Keratinocyte (primary cell): Measurements from ENCODE around the gene SLC25A21. TPM values are rescaled to one million over a fixed set of nuclear protein-coding genes. Genes with fewer than 3 reads are reported as not detected.

ENCODE experiments used
- DNase-seq: peaks from one replicate; pipeline ENCODE4 v3.0.0-alpha.2; 2011; ENCODE audit warnings: low read depth, missing footprints, low spot score
- FAIRE-seq: peaks from 2 replicates; lab custom pipeline; 2011; peaks lifted over from hg19 to GRCh38; lab: Jason Lieb, UNC
- H2AFZ ChIP-seq: 2 replicates; pipeline ENCODE4 v1.6.0; 2012; ENCODE audit warnings: low read length, control low read depth, inconsistent platforms; ENCODE audit not compliant: control insufficient read depth
- H3K27ac ChIP-seq: 2 replicates; pipeline ENCODE4 v1.5.1; 2011; ENCODE audit warnings: low read length; ENCODE audit not compliant: control insufficient read depth, insufficient read depth
- H3K27me3 ChIP-seq: 3 replicates; pipeline ENCODE4 v1.6.0; 2011; ENCODE audit warnings: low read length; ENCODE audit not compliant: control insufficient read depth, insufficient read depth; ENCODE audit errors: extremely low read depth
- H3K36me3 ChIP-seq, 2 experiments: 2 replicates in 1 of 2; 3 replicates in 1 of 2; pipeline ENCODE4 v1.5.1; 2011; ENCODE audit warnings: low read length in 2 of 2, mild to moderate bottlenecking in 1 of 2; ENCODE audit not compliant: control insufficient read depth in 2 of 2, insufficient read depth in 2 of 2; ENCODE audit errors: extremely low read depth in 1 of 2
- H3K4me1 ChIP-seq: 3 replicates; pipeline ENCODE4 v1.5.1; 2011; ENCODE audit warnings: low read length; ENCODE audit not compliant: control insufficient read depth, insufficient read depth; ENCODE audit errors: extremely low read depth
- H3K4me2 ChIP-seq: 3 replicates; pipeline ENCODE4 v1.6.0; 2011; ENCODE audit warnings: low read depth, low read length; ENCODE audit not compliant: control insufficient read depth, insufficient read depth; ENCODE audit errors: extremely low read depth
- H3K4me3 ChIP-seq, 3 experiments: fragments of 200-600 bp in 1 of 3; sonication (generic) in 1 of 3; 2 replicates in 2 of 3; 3 replicates in 1 of 3; pipeline ENCODE4 v1.5.1; 2011 to 2016; ENCODE audit warnings: low read length in 3 of 3, mild to moderate bottlenecking in 3 of 3, control low read depth in 2 of 3, inconsistent platforms in 1 of 3, low read depth in 1 of 3, mixed read lengths in 1 of 3, mixed run types in 1 of 3, moderate library complexity in 1 of 3; ENCODE audit not compliant: control insufficient read depth in 2 of 3, insufficient read depth in 2 of 3; ENCODE audit errors: extremely low read depth in 1 of 3
- H3K79me2 ChIP-seq: 2 replicates; pipeline ENCODE4 v1.6.0; 2012; ENCODE audit warnings: low read length; ENCODE audit not compliant: control insufficient read depth, insufficient read depth
- H3K9ac ChIP-seq: 3 replicates; pipeline ENCODE4 v1.6.0; 2011; ENCODE audit warnings: low read length; ENCODE audit not compliant: control insufficient read depth, insufficient read depth; ENCODE audit errors: extremely low read depth
- H3K9me1 ChIP-seq: 3 replicates; pipeline ENCODE4 v1.6.0; 2011; ENCODE audit warnings: low read length; ENCODE audit not compliant: control insufficient read depth, insufficient read depth; ENCODE audit errors: extremely low read depth
- H3K9me3 ChIP-seq: 2 replicates; pipeline ENCODE4 v1.5.1; 2012; ENCODE audit warnings: low read depth, low read length; ENCODE audit not compliant: control insufficient read depth
- H4K20me1 ChIP-seq: 3 replicates; pipeline ENCODE4 v1.6.0; 2011; ENCODE audit warnings: low read length; ENCODE audit not compliant: control insufficient read depth, insufficient read depth; ENCODE audit errors: extremely low read depth
- EZH2 ChIP-seq: IDR thresholded peaks from one replicate; pipeline ENCODE4 v1.6.1; 2012; ENCODE audit warnings: inconsistent platforms, mild to moderate bottlenecking, low read length, moderate library complexity
- dilution Hi-C: fragments of 300-500 bp; cut with MboI; formaldehyde crosslinking; loops from one replicate; pipeline ENCODE4 v1.7.0; 2020; ENCODE audit warnings: low sequenced_read_pairs; ENCODE audit not compliant: extremely low pct_ligation_motif_present
- polyA plus RNA-seq, 5 experiments: library from polyadenylated mRNA; depleted of rRNA in 3 of 5; stranded (reverse) in 3 of 5; stranded (forward) in 1 of 5; unstranded in 1 of 5; fragments of >200 nt; gene quantifications; 1 replicate in 1 of 5; 2 replicates in 3 of 5; 3 replicates in 1 of 5; pipeline versions ENCODE4 v1.2.1 to v1.2.3, GENCODE V29; 2011 to 2012; ENCODE audit warnings: missing spikeins in 2 of 5, low read depth in 1 of 5, low replicate concordance in 1 of 5
- TF ChIP-seq, protein P1 (sequence below), 3 experiments: IDR thresholded peaks in 1 of 3; conservative IDR thresholded peaks in 1 of 3; optimal IDR thresholded peaks in 1 of 3; 2 replicates in 2 of 3; 3 replicates in 1 of 3; pipeline versions ENCODE3 to v1.5.1; 2011; ENCODE audit warnings: low read length in 3 of 3, mild to moderate bottlenecking in 3 of 3, moderate library complexity in 2 of 3, control low read depth in 1 of 3, inconsistent platforms in 1 of 3; ENCODE audit not compliant: insufficient read depth in 2 of 3; ENCODE audit errors: extremely low read depth in 1 of 3

Gene SLC25A21
- polyA plus RNA-seq, 1 donor (not counting 4 experiments of a cell fraction or from before 2014, with no cell fraction given): 0.66 TPM

DNA sequence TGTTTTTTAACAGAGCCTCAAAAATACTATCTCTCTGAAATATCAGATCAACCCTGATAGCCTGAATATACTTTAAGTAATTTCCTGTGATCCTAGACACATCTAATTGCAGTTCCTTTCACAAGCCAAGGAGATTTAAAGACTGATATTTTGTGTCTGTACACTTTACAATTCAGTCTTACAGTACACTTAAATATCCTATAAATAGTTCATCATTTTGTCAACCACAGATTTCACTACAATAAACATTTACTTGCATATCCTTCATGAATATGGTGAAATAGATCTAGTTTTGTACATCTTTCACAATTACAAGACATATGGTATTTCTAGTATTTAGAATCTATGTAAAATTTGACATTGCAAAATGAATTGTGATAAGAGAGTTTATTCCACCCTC is 349.7 kb downstream of the SLC25A21 start:
- Histone ChIP-seq H3K36me3 (no peaks in the 10 kb centered on the region), H2AFZ (no peak overlapping the region), H3K27me3 (no peaks in the 10 kb centered on the region), H4K20me1 (no peaks in the 10 kb centered on the region), H3K4me1 (peaks cover 16% of the 10 kb centered on the region), H3K27ac (no peak overlapping the region), H3K4me3 (no peak overlapping the region), H3K9me3 (no peaks in the 10 kb centered on the region), H3K9me1 (no peaks in the 10 kb centered on the region), H3K79me2 (no peaks in the 10 kb centered on the region), H3K4me2 (no peak overlapping the region), H3K9ac (no peak overlapping the region)
- no peak for FAIRE-seq
- dilution Hi-C loops: no loop called here
- no peak for DNase-seq
- TF ChIP-seq EZH2: no peak
- TF ChIP-seq, protein P1, sequence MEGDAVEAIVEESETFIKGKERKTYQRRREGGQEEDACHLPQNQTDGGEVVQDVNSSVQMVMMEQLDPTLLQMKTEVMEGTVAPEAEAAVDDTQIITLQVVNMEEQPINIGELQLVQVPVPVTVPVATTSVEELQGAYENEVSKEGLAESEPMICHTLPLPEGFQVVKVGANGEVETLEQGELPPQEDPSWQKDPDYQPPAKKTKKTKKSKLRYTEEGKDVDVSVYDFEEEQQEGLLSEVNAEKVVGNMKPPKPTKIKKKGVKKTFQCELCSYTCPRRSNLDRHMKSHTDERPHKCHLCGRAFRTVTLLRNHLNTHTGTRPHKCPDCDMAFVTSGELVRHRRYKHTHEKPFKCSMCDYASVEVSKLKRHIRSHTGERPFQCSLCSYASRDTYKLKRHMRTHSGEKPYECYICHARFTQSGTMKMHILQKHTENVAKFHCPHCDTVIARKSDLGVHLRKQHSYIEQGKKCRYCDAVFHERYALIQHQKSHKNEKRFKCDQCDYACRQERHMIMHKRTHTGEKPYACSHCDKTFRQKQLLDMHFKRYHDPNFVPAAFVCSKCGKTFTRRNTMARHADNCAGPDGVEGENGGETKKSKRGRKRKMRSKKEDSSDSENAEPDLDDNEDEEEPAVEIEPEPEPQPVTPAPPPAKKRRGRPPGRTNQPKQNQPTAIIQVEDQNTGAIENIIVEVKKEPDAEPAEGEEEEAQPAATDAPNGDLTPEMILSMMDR (optimal IDR thresholded peaks at IDR 0.05 in 1 of 3, IDR thresholded peaks at IDR 0.05 in 1 of 3, conservative IDR thresholded peaks at IDR 0.05 in 1 of 3; ENCODE audit: extremely low read depth in 1 of 3, insufficient read depth in 2 of 3, low read length in 3 of 3): no peak

DNA sequence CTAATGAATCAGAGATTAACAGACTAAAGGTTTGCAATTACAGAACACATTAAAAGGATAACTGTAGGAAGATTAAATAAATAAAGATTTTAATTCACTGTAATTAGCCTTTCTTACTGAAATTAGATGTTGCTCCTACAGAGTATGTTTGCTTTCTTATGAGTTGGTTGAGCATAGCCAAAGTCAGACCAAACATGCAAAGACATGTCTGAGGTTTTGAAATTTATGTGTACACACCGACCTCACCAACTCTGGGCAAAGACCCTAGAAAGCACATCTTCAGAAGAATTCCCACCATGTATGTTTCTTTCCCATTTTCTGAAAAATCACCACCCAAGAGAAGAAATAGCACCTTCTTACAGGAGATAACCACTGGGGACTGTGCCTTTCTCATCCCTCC is 351.5 kb downstream of the SLC25A21 start:
- peaks cover 24% of the 10 kb centered on the region for H3K4me1 ChIP-seq
- H3K9me1 ChIP-seq: no peaks in the 10 kb centered on the region
- FAIRE-seq: peak; percentile 75
- dilution Hi-C loops: no loop called here
- H3K9ac ChIP-seq: no peak overlapping the region
- H3K79me2 ChIP-seq: no peaks in the 10 kb centered on the region
- no peaks in the 10 kb centered on the region for H3K27me3 ChIP-seq
- peak overlapping the region; percentile 4 for H3K4me2 ChIP-seq
- H3K4me3 ChIP-seq: no peak overlapping the region
- no peaks in the 10 kb centered on the region for H3K9me3 ChIP-seq
- no peak for DNase-seq
- no peaks in the 10 kb centered on the region for H4K20me1 ChIP-seq
- TF ChIP-seq EZH2: no peak
- TF ChIP-seq, protein P1 (optimal IDR thresholded peaks at IDR 0.05 in 1 of 3, IDR thresholded peaks at IDR 0.05 in 1 of 3, conservative IDR thresholded peaks at IDR 0.05 in 1 of 3; ENCODE audit: extremely low read depth in 1 of 3, insufficient read depth in 2 of 3, low read length in 3 of 3): no peak
- H3K27ac ChIP-seq: no peak overlapping the region
- no peaks in the 10 kb centered on the region for H3K36me3 ChIP-seq
- peak overlapping the region; percentile 68 for H2AFZ ChIP-seq
